Prostate gland (tissue), 2 donors: ENCODE measurements around the gene SEMA6C.

ENCODE experiments used
- CTCF ChIP-seq, 4 experiments: fragments of 200-600 bp in 2 of 4; fragments of 450-650 bp in 2 of 4; sonication (generic) in 2 of 4; IDR thresholded peaks; 1 replicate in 3 of 4; 2 replicates in 1 of 4; pipeline ENCODE4 v1.5.1; 2016 to 2019; ENCODE audit warnings: antibody characterized with exemption in 4 of 4, mild to moderate bottlenecking in 2 of 4, moderate library complexity in 2 of 4
- POLR2A ChIP-seq: fragments of 450-650 bp; IDR thresholded peaks from one replicate; pipeline ENCODE4 v1.6.1; 2016; ENCODE audit warnings: antibody characterized with exemption, mild to moderate bottlenecking
- POLR2AphosphoS5 ChIP-seq: sonication (generic); formaldehyde crosslinking; IDR thresholded peaks from one replicate; pipeline ENCODE4 v1.6.1; 2017; ENCODE audit warnings: antibody characterized with exemption

- TF ChIP-seq CTCF (IDR thresholded peaks at IDR 0.05) (no peak), POLR2AphosphoS5 (no peak), POLR2A (no peak)
Observed at GRCh38 chr1:151193856-151194255, 47.4 kb upstream of the SEMA6C start.
